Measurements from ENCODE around the gene SH3PXD2A. TPM values are rescaled to one million over a fixed set of nuclear protein-coding genes. Genes with fewer than 3 reads are reported as not detected.

The SH3PXD2A gene
- total and polyA plus RNA-seq, 2 of the 4 experiments (the other 2 are of a cell fraction): 6.3 to 23.0 TPM

- ChIA-PET CTCF (interaction anchor here (0.8 to 1.9 kb wide), 6 partner anchors 73 to 168 kb away, joined by 3 to 6 read pairs (median 4); no protein-coding TSS in a partner anchor), POLR2A (ENCODE audit: unreplicated experiment) (no interaction called here)
- Histone ChIP-seq H3K4me3 (ENCODE audit: insufficient read depth, low read depth, low read length) (peak overlapping the region; percentile 92), H3K4me1 (ENCODE audit: control insufficient read depth, insufficient read depth, low read length) (peaks cover 37% of the 10 kb centered on the region), H3K79me1 (ENCODE audit: low read depth in 1 of 2, low read length in 2 of 2) (peaks cover 8 to 50% of the 10 kb centered on the region in 2 experiments; a peak in 3 of 4 replicates), H2BK120ac (ENCODE audit: low read depth, low read length) (peak overlapping the region; percentile 44; the same call in 1 of the 2 replicates), H3K9me3 (ENCODE audit: control insufficient read depth, insufficient read depth, low read length) (no peaks in the 10 kb centered on the region), H3K4me2 (ENCODE audit: low read depth, low read length) (peak overlapping the region; percentile 85), H4K5ac (ENCODE audit: low read depth, low read length) (no peak overlapping the region), H3K23ac (ENCODE audit: low read depth, low read length) (peak overlapping the region; percentile 33; the same call in 1 of the 2 replicates), H2AK9ac (replicated peaks; ENCODE audit: low read depth, low read length, poor library complexity) (peak overlapping the region; percentile 35), H4K8ac (ENCODE audit: low read depth in 2 of 2, low read length in 2 of 2) (peak overlapping the region in 1 of 2 experiments; percentile 68; a peak in 1 of 4 replicates), H2AK5ac (ENCODE audit: low read depth, low read length) (peak overlapping the region; percentile 68; the same call in 1 of the 2 replicates), H3K4ac (ENCODE audit: low read depth, low read length) (peak overlapping the region; percentile 42), H4K20me1 (ENCODE audit: insufficient read depth, low read length) (peaks cover 12% of the 10 kb centered on the region; the same call in 1 of the 2 replicates), H2BK20ac (ENCODE audit: low read depth, low read length) (no peak overlapping the region), H2BK15ac (ENCODE audit: low read depth, low read length) (no peak overlapping the region; the same call in 2 of the 3 replicates), H3K56ac (ENCODE audit: extremely low read depth, insufficient read depth, low read length) (no peak overlapping the region), H3K9ac (ENCODE audit: low read depth, low read length) (peak overlapping the region; percentile 47), H3K9me1 (ENCODE audit: insufficient read depth, low read length) (peaks cover 20% of the 10 kb centered on the region), H2AFZ (replicated peaks; ENCODE audit: low read length, poor library complexity) (peak overlapping the region; percentile 90), H3K27ac (ENCODE audit: insufficient read depth, low read length) (0 out of 2 replicates have a peak overlapping the region, but pooled peaks have one; percentile 14), H3K36me3 (ENCODE audit: control insufficient read depth, insufficient read depth, low read length) (no peaks in the 10 kb centered on the region), H3K27me3 (ENCODE audit: control insufficient read depth, insufficient read depth, low read length) (no peaks in the 10 kb centered on the region), H2BK5ac (ENCODE audit: low read depth, low read length, poor library complexity, severe bottlenecking) (no peak overlapping the region), H3K18ac (ENCODE audit: low read depth, low read length) (0 out of 2 replicates have a peak overlapping the region, but pooled peaks have one; percentile 6), H3K14ac (replicated peaks; ENCODE audit: low read depth, low read length) (peak overlapping the region; percentile 42), H4K91ac (ENCODE audit: insufficient read depth, low read depth, low read length) (0 out of 2 replicates have a peak overlapping the region, but pooled peaks have one; percentile 25)
- TF ChIP-seq BHLHE40 (IDR thresholded peaks at IDR 0.05; ENCODE audit: low read depth, low read length): no peak
- TF ChIP-seq, protein P1, sequence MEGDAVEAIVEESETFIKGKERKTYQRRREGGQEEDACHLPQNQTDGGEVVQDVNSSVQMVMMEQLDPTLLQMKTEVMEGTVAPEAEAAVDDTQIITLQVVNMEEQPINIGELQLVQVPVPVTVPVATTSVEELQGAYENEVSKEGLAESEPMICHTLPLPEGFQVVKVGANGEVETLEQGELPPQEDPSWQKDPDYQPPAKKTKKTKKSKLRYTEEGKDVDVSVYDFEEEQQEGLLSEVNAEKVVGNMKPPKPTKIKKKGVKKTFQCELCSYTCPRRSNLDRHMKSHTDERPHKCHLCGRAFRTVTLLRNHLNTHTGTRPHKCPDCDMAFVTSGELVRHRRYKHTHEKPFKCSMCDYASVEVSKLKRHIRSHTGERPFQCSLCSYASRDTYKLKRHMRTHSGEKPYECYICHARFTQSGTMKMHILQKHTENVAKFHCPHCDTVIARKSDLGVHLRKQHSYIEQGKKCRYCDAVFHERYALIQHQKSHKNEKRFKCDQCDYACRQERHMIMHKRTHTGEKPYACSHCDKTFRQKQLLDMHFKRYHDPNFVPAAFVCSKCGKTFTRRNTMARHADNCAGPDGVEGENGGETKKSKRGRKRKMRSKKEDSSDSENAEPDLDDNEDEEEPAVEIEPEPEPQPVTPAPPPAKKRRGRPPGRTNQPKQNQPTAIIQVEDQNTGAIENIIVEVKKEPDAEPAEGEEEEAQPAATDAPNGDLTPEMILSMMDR (conservative IDR thresholded peaks at IDR 0.05; ENCODE audit: low read depth, low read length): 0 out of 2 replicates have a peak, but pooled peaks have one; percentile 4
- 60% methylated on average over 1 of the region's 13 CpGs; no CpG with 5 or more reads in 1 of the 2 experiments for WGBS, 2 experiments (ENCODE audit: extremely low coverage in 2 of 2, insufficient read length in 1 of 2)
- in situ Hi-C loops (cut with MboI; ENCODE audit: low sequenced_read_pairs): loop anchor here (10.0 kb wide), 1 partner anchor 259 kb away; no protein-coding TSS in a partner anchor
- ATAC-seq (ENCODE audit: low read depth) (no peak), DNase-seq (no peak)
- dilution Hi-C loops (cut with HindIII; ENCODE audit: low sequenced_read_pairs, unreplicated experiment): loop anchor here (25.0 kb wide), 1 partner anchor 142 kb away; no protein-coding TSS in a partner anchor
- intact Hi-C loops (cut with micrococcal nuclease): loop anchor here (5.0 kb wide), 1 partner anchor 82 kb away; no protein-coding TSS in a partner anchor
- no TSS peak for BruUV-seq (replicated peaks)
These were observed 1.1 kb downstream of the SH3PXD2A start for GRCh38 chr10:103854265-103854685.
